Panc1 (cell line): ENCODE results near the gene ARHGAP6. TPM values are rescaled to one million over a fixed set of nuclear protein-coding genes. Genes with fewer than 3 reads are reported as not detected.
"Not testable (repeated sequence)": the region's sequence is repeated elsewhere in the genome, so short reads cannot be mapped to it uniquely, and the experiment has no call there.

ENCODE experiments used
- ATAC-seq: fragments of 200-7000 bp; cut with Tn5 transposase; 2 replicates; pipeline ENCODE4 v1.9.1; 2020; ENCODE audit warnings: mild to moderate bottlenecking, moderate library complexity
- BruUV-seq: library from RNA; stranded (reverse); fragments of 400-500 nt; replicated peaks from 2 replicates; lab custom pipeline; 2021; lab: Mats Ljungman, UMichigan
- CTCF ChIA-PET: fragments of 300-600 bp; sonication (Branson Sonifier 250); formaldehyde crosslinking; loops from one replicate; lab custom pipeline; 2022; ENCODE audit warnings: antibody characterized with exemption; lab: Charles Lee
- POLR2A ChIA-PET: fragments of 300-600 bp; sonication (Branson Sonifier 250); formaldehyde crosslinking; loops from one replicate; lab custom pipeline; 2022; ENCODE audit warnings: antibody characterized with exemption; lab: Charles Lee
- DNase-seq: peaks from one replicate; pipeline ENCODE4 v3.0.0-alpha.2; 2010; ENCODE audit warnings: low read depth, low spot score
- H3K27ac ChIP-seq: 2 replicates; pipeline ENCODE4 v1.5.1; 2011; ENCODE audit warnings: mild to moderate bottlenecking, low read length, inconsistent platforms
- H3K27me3 ChIP-seq: fragments of 200-500 bp; sonication (Bioruptor generic); 2 replicates; pipeline ENCODE4 v1.6.0; 2014; ENCODE audit warnings: low read length, inconsistent platforms; ENCODE audit not compliant: control insufficient read depth, insufficient read depth
- H3K36me3 ChIP-seq: fragments of 200-500 bp; sonication (Bioruptor generic); 2 replicates; pipeline ENCODE4 v1.5.1; 2014; ENCODE audit warnings: inconsistent platforms, mild to moderate bottlenecking, low read length, moderate library complexity; ENCODE audit not compliant: control insufficient read depth, insufficient read depth
- H3K4me1 ChIP-seq: 2 replicates; pipeline ENCODE4 v1.5.1; 2011; ENCODE audit warnings: inconsistent platforms, mild to moderate bottlenecking, low read length, moderate library complexity; ENCODE audit not compliant: control insufficient read depth, insufficient read depth
- H3K4me3 ChIP-seq, 2 experiments: 2 replicates each; pipeline ENCODE4 v1.5.1; 2011 to 2012; ENCODE audit warnings: low read depth in 2 of 2, low read length in 2 of 2, mild to moderate bottlenecking in 2 of 2, inconsistent platforms in 1 of 2, moderate library complexity in 1 of 2
- H3K9me3 ChIP-seq: fragments of 200-500 bp; sonication (Bioruptor generic); 2 replicates; pipeline ENCODE4 v1.5.1; 2014; ENCODE audit warnings: low read depth, mild to moderate bottlenecking, inconsistent platforms, low read length, moderate library complexity; ENCODE audit not compliant: control insufficient read depth, insufficient read depth
- POLR2AphosphoS5 ChIP-seq: IDR thresholded peaks from 2 replicates; pipeline ENCODE4 v1.6.1; 2012; ENCODE audit warnings: mild to moderate bottlenecking, low read depth, low read length, moderate library complexity
- REST ChIP-seq, 2 experiments: IDR thresholded peaks; 2 replicates each; pipeline ENCODE4 v1.6.1; 2011 to 2012; ENCODE audit warnings: low read depth in 2 of 2, control low read depth in 1 of 2, low read length in 1 of 2, mild to moderate bottlenecking in 1 of 2, moderate library complexity in 1 of 2; ENCODE audit not compliant: insufficient read depth in 1 of 2
- SIN3A ChIP-seq: IDR thresholded peaks from 2 replicates; pipeline ENCODE4 v1.6.1; 2012; ENCODE audit warnings: low read depth, mild to moderate bottlenecking, low read length, moderate library complexity, borderline replicate concordance; ENCODE audit not compliant: insufficient read depth
- TCF7L2 ChIP-seq: IDR thresholded peaks from 2 replicates; pipeline ENCODE4 v1.6.1; 2011; ENCODE audit warnings: mild to moderate bottlenecking, low read depth, low read length, inconsistent platforms
- in situ Hi-C: cut with HindIII; loops from 2 replicates; pipeline ENCODE4 v1.10.0; 2016; ENCODE audit warnings: low sequenced_read_pairs, low pct_unique_long_range_greater_than_20kb
- intact Hi-C: fragments of 100-400 bp; cut with micrococcal nuclease; formaldehyde crosslinking; loops from one replicate; pipeline ENCODE4 v1.10.0; 2022; ENCODE audit not compliant: unreplicated experiment
- total RNA-seq: library from RNA; stranded (reverse); gene quantifications from one replicate; pipeline ENCODE4 v1.2.1, GENCODE V29; 2021; ENCODE audit not compliant: unreplicated experiment
- TF ChIP-seq, protein P1 (sequence below): fragments of 450-650 bp; IDR thresholded peaks from 2 replicates; pipeline ENCODE4 v1.5.1; 2017; ENCODE audit warnings: mild to moderate bottlenecking

Gene ARHGAP6
- total RNA-seq, 1 experiment from 2014 or later = 0.13 TPM

GRCh38 chrX:11579636-11580600, 85.8 kb downstream of the ARHGAP6 start:
- Histone ChIP-seq H3K36me3 (no peaks in the 10 kb centered on the region), H3K4me1 (no peaks in the 10 kb centered on the region), H3K4me3 (no peak overlapping the region), H3K27me3 (no peaks in the 10 kb centered on the region), H3K27ac (no peak overlapping the region), H3K9me3 (no peaks in the 10 kb centered on the region)
- ATAC-seq = no peak
- TF ChIP-seq, protein P1, sequence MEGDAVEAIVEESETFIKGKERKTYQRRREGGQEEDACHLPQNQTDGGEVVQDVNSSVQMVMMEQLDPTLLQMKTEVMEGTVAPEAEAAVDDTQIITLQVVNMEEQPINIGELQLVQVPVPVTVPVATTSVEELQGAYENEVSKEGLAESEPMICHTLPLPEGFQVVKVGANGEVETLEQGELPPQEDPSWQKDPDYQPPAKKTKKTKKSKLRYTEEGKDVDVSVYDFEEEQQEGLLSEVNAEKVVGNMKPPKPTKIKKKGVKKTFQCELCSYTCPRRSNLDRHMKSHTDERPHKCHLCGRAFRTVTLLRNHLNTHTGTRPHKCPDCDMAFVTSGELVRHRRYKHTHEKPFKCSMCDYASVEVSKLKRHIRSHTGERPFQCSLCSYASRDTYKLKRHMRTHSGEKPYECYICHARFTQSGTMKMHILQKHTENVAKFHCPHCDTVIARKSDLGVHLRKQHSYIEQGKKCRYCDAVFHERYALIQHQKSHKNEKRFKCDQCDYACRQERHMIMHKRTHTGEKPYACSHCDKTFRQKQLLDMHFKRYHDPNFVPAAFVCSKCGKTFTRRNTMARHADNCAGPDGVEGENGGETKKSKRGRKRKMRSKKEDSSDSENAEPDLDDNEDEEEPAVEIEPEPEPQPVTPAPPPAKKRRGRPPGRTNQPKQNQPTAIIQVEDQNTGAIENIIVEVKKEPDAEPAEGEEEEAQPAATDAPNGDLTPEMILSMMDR = no peak
- TF ChIP-seq POLR2AphosphoS5 = no peak
- intact Hi-C loops = no loop called here
- BruUV-seq = no TSS peak
- DNase-seq = no peak
- CTCF ChIA-PET = no interaction called here
- in situ Hi-C loops = no loop called here
- POLR2A ChIA-PET = no interaction called here

- H3K4me3 ChIP-seq, H3K36me3 ChIP-seq, DNase-seq, H3K9me3 ChIP-seq, BruUV-seq, CTCF ChIA-PET, H3K27ac ChIP-seq, H3K4me1 ChIP-seq, POLR2A ChIA-PET, intact Hi-C loops, ATAC-seq, in situ Hi-C loops, H3K27me3 ChIP-seq: not testable (repeated sequence)
These were observed 87.4 kb downstream of the ARHGAP6 start for GRCh38 chrX:11578301-11578700.

DNA sequence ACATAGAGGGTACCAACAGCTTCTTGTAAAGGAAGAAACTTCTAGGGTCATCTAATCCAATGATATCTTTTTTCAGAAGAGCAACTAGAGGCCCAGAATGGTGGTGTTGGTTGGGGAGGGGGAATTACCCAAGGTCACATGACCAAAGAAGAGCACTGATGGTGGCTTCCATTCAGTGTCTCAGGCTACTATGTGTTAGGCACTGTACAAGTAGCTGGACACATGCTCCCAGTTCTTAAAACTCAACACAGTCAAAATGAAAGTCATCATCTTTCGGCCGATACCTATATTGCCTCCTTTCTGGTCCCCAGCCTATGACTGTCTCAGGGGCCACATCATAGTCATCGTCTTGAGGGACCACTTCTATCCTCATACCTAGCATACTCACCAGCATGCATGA, 88.1 kb downstream of the ARHGAP6 start:
- Histone ChIP-seq H3K27me3 (no peaks in the 10 kb centered on the region), H3K36me3 (no peaks in the 10 kb centered on the region), H3K9me3 (no peaks in the 10 kb centered on the region), H3K27ac (no peak overlapping the region), H3K4me1 (no peaks in the 10 kb centered on the region), H3K4me3 (no peak overlapping the region)
- no peak for DNase-seq
- intact Hi-C loops = no loop called here
- BruUV-seq = no TSS peak
- CTCF ChIA-PET = no interaction called here
- POLR2A ChIA-PET = no interaction called here
- ATAC-seq = no peak
- in situ Hi-C loops = no loop called here
- TF ChIP-seq SIN3A (no peak), TCF7L2 (no peak), POLR2AphosphoS5 (no peak), REST (IDR thresholded peaks at IDR 0.05; ENCODE audit: insufficient read depth in 1 of 2, low read depth in 2 of 2, low read length in 1 of 2) (no peak)
- TF ChIP-seq, protein P1 = no peak
